Choroid plexus epithelial cell (primary cell): ENCODE data around the gene TUBB.

Experiments
- DNase-seq: peaks from one replicate; pipeline ENCODE4 v3.0.0-alpha.2; 2010; ENCODE audit warnings: low read depth
- H3K4me3 ChIP-seq: 2 replicates; pipeline ENCODE4 v1.5.1; 2011; ENCODE audit warnings: low read depth, mild to moderate bottlenecking, control low read depth, low read length, moderate library complexity
- TF ChIP-seq, protein P1 (sequence below): conservative IDR thresholded peaks from 2 replicates; pipeline ENCODE4 v1.5.1; 2011; ENCODE audit warnings: low read depth, mild to moderate bottlenecking, control low read depth, inconsistent platforms, low read length, moderate library complexity

Gene TUBB

DNA sequence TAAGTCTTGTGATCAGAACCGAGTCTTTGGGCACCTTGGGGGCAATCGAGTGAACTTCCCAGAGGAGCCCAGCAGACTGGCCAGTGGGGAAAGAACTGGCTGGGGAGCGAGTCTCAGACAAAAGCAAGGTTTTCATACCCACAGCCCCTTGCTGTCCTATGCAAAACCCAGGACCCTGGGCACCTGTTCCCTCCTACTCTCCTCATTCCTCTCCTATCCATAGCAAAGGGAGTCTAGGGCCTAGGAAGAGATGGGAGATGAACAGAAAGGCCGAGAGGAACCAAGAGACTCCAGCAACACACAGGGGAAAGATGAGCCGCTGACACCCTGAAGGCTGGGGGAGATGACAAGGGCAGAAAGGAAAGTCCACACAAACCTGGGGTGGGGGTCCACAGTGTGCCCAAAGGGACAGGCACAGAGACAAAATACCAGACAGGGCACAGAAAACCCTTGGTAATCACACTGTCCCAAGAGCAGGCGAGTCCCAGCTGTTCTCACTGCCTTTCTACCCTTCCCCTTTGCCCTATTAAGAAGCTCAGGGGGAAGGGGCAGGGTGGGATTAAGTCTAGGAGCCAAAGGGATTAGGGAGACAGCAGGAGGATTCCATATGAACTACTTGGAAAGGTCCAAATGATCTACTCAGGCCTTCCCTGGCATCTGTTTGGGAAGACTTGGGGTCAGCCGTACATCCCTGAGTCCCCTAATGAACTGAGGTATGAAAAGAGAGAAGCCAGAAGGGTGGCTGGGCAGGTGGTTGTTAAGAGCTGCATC, 40.2 kb upstream of the TUBB start:
- peak overlapping the region; percentile 7 for H3K4me3 ChIP-seq
- no peak for DNase-seq
- TF ChIP-seq, protein P1, sequence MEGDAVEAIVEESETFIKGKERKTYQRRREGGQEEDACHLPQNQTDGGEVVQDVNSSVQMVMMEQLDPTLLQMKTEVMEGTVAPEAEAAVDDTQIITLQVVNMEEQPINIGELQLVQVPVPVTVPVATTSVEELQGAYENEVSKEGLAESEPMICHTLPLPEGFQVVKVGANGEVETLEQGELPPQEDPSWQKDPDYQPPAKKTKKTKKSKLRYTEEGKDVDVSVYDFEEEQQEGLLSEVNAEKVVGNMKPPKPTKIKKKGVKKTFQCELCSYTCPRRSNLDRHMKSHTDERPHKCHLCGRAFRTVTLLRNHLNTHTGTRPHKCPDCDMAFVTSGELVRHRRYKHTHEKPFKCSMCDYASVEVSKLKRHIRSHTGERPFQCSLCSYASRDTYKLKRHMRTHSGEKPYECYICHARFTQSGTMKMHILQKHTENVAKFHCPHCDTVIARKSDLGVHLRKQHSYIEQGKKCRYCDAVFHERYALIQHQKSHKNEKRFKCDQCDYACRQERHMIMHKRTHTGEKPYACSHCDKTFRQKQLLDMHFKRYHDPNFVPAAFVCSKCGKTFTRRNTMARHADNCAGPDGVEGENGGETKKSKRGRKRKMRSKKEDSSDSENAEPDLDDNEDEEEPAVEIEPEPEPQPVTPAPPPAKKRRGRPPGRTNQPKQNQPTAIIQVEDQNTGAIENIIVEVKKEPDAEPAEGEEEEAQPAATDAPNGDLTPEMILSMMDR: no peak

DNA sequence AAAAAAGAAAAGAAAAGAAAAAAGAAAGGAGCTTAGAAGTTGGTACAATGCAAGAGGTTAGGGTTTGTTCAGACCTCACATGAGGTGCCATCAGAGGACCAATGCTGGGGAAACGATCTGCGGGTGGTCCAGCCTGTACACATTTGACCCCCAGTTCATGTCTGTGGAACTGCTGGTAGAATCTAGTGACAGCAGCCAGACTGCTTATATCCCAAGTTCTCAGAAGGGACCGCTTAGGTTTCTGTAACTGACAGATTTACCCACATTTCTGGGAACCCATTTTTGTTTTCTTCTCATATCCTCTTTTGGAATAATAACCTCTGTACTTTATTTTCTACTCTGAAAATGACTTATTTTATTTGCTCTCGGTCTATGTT, 38.4 kb upstream of the TUBB start:
- TF ChIP-seq, protein P1: no peak
- DNase-seq: no peak
- H3K4me3 ChIP-seq: peak overlapping the region; percentile 89

- peak; percentile 91 for DNase-seq
These were observed 37.7 kb upstream of the TUBB start for GRCh38 chr6:30682143-30683117.

DNA sequence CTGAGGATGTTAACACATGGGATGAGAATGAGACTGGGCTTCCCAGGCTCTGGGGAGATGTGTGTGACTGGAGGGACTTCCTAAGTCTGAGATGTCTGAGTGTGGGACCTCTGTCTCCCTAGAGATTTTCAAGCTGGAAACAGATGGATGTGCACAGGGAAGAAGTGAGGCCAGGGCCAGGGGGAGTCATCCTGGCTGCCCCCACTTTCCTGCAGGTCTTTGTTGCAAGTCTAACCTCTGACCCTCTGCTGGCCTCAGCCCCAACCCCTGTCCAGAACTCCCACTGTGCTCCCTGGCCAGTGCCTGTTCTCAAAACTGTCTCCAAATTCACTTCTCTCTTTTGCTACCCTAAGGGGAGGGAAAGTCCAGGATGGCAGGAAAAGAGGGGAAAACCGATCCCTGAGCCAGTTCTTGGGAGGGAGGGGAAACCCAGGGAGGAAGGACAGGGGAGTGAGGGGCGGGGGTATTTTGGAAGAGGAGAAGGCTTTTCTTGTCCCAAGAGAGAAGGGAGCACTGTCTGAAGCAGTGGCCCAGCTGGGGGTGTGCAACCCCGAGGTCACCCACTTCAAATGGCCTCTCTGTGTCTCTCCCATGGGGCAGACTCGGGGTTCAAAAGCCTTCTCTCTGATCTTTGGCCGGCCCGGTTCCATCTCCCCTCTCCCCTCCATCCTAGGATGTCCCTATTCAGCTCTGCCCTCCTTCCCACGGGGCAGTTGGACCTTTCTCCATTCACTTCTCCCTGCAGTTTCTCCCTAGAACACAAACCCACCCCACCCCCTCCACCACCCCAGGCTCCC, 36.8 kb upstream of the TUBB start:
- no peak for DNase-seq
- TF ChIP-seq, protein P1: no peak
- H3K4me3 ChIP-seq: peak overlapping the region; percentile 89

More at GRCh38 chr6:30682143-30683117, 37.7 kb upstream of the TUBB start:
- H3K4me3 ChIP-seq: peak overlapping the region; percentile 89
- TF ChIP-seq, protein P1: no peak

DNA sequence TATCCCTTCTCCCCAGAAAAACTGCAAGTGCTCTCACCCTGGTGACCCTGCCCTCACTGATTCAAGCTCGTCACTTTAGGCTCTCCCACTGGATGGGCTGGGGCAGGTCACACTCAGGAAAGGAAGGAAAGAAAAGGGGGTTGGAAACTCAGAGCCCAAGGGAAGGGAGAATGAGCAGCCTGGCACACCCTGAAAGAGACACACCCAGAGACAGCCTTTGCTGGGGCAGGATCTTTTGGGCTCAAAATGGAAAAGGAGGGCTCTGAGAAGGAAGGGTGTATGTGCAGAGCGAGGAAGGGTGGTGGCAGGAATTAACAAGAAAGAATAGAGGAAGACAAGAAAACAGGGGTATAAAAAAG, 36.2 kb upstream of the TUBB start:
- TF ChIP-seq, protein P1: no peak
- no peak for DNase-seq
- H3K4me3 ChIP-seq: peak overlapping the region; percentile 89

GRCh38 chr6:30684386-30685156, 35.6 kb upstream of the TUBB start:
- TF ChIP-seq, protein P1: no peak
- DNase-seq: peak; percentile 46
- peak overlapping the region; percentile 89 for H3K4me3 ChIP-seq
